Esophagus muscularis mucosa (tissue), 4 donors: ENCODE data around the gene ADAMTS6.

ENCODE experiments used
- CTCF ChIP-seq, 3 experiments: fragments of 200-600 bp in 2 of 3; fragments of 450-650 bp in 1 of 3; sonication (generic) in 2 of 3; IDR thresholded peaks; one replicate each; pipeline ENCODE4 v1.5.1; 2017 to 2019; ENCODE audit warnings: antibody characterized with exemption in 3 of 3, mild to moderate bottlenecking in 2 of 3, moderate library complexity in 1 of 3
- EP300 ChIP-seq: sonication (generic); formaldehyde crosslinking; IDR thresholded peaks from one replicate; pipeline ENCODE4 v1.6.1; 2017; ENCODE audit warnings: antibody characterized with exemption
- POLR2A ChIP-seq: fragments of 450-650 bp; IDR thresholded peaks from one replicate; pipeline ENCODE4 v1.6.1; 2017; ENCODE audit warnings: antibody characterized with exemption, moderate library complexity, mild to moderate bottlenecking, low read depth
- POLR2AphosphoS5 ChIP-seq, 2 donors: sonication (generic); formaldehyde crosslinking; IDR thresholded peaks; one replicate each; pipeline ENCODE4 v1.6.1; 2017; ENCODE audit warnings: antibody characterized with exemption in 2 of 2

- no peak for TF ChIP-seq POLR2A
- no peak for TF ChIP-seq CTCF (IDR thresholded peaks at IDR 0.05)
- TF ChIP-seq POLR2AphosphoS5 (IDR thresholded peaks at IDR 0.05) = no peak
- TF ChIP-seq EP300 = no peak
Measured at GRCh38 chr5:65451436-65451835, 30.3 kb downstream of the ADAMTS6 start.
